ENCODE data around the gene TICAM1. TPM values are rescaled to one million over a fixed set of nuclear protein-coding genes. Genes with fewer than 3 reads are reported as not detected.

The TICAM1 gene
- 2.7 and 3.3 TPM in 2 replicates for total RNA-seq

- peaks cover 10% of the 10 kb centered on the region for H3K4me1 ChIP-seq (ENCODE audit: insufficient read depth, low read length)
- H3K36me3 ChIP-seq (ENCODE audit: insufficient read depth, low read length), result no peaks in the 10 kb centered on the region
- H3K27me3 ChIP-seq (ENCODE audit: insufficient read depth, low read length), result no peaks in the 10 kb centered on the region
- H2AFZ ChIP-seq (ENCODE audit: low read length), result peak within 1 kb of the TSS; percentile 90
- H3K9me3 ChIP-seq (ENCODE audit: low read depth, low read length), result no peaks in the 10 kb centered on the region
- peak within 1 kb of the TSS; percentile 92 for H3K4me2 ChIP-seq (ENCODE audit: insufficient read depth, low read length)
- peak; percentile 92 for DNase-seq (ENCODE audit: insufficient read length, low spot score, missing footprints)
- TF ChIP-seq CTCF (IDR thresholded peaks at IDR 0.05; ENCODE audit: extremely low read depth, low read depth, low read length), result no peak
- peak within 1 kb of the TSS; percentile 96 for H3K4me3 ChIP-seq (ENCODE audit: insufficient read depth, low read length)
- peaks cover 5% of the 10 kb centered on the region for H4K20me1 ChIP-seq (ENCODE audit: insufficient read depth, low read length)
- peaks cover 38% of the 10 kb centered on the region for H3K79me2 ChIP-seq (ENCODE audit: insufficient read depth, low read length)
- peak within 1 kb of the TSS; percentile 82 for H3K27ac ChIP-seq (ENCODE audit: low read depth, low read length)
Measured at GRCh38 chr19:4831304-4831978, at the start of gene TICAM1. TSS of gene TICAM1 (minus strand) at chr19:4831712. CDS start at chr19:4818377, 13,335 bp downstream.

GRCh38 chr19:4879041-4879440, 47.5 kb upstream of the TICAM1 start:
- DNase-seq (ENCODE audit: insufficient read length, low spot score, missing footprints), result no peak
- Histone ChIP-seq H3K9me3 (ENCODE audit: low read depth, low read length) (no peaks in the 10 kb centered on the region), H3K27me3 (ENCODE audit: insufficient read depth, low read length) (no peaks in the 10 kb centered on the region), H3K4me3 (ENCODE audit: insufficient read depth, low read length) (no peak overlapping the region), H4K20me1 (ENCODE audit: insufficient read depth, low read length) (no peaks in the 10 kb centered on the region), H3K4me2 (ENCODE audit: insufficient read depth, low read length) (no peak overlapping the region), H3K36me3 (ENCODE audit: insufficient read depth, low read length) (no peaks in the 10 kb centered on the region), H3K79me2 (ENCODE audit: insufficient read depth, low read length) (no peaks in the 10 kb centered on the region), H3K27ac (ENCODE audit: low read depth, low read length) (no peak overlapping the region), H3K4me1 (ENCODE audit: insufficient read depth, low read length) (peaks cover 5% of the 10 kb centered on the region), H2AFZ (ENCODE audit: low read length) (no peak overlapping the region)
- no peak for TF ChIP-seq CTCF (IDR thresholded peaks at IDR 0.05; ENCODE audit: extremely low read depth, low read depth, low read length)

- Histone ChIP-seq H3K4me3 (ENCODE audit: insufficient read depth, low read length) (peak overlapping the region; percentile 10), H3K27ac (ENCODE audit: low read depth, low read length) (no peak overlapping the region), H3K27me3 (ENCODE audit: insufficient read depth, low read length) (no peaks in the 10 kb centered on the region), H3K4me1 (ENCODE audit: insufficient read depth, low read length) (peaks cover 5% of the 10 kb centered on the region), H3K79me2 (ENCODE audit: insufficient read depth, low read length) (no peaks in the 10 kb centered on the region), H4K20me1 (ENCODE audit: insufficient read depth, low read length) (no peaks in the 10 kb centered on the region), H2AFZ (ENCODE audit: low read length) (peak overlapping the region; percentile 78), H3K9me3 (ENCODE audit: low read depth, low read length) (no peaks in the 10 kb centered on the region), H3K4me2 (ENCODE audit: insufficient read depth, low read length) (peak overlapping the region; percentile 18), H3K36me3 (ENCODE audit: insufficient read depth, low read length) (no peaks in the 10 kb centered on the region)
- no peak for DNase-seq (ENCODE audit: insufficient read length, low spot score, missing footprints)
- no peak for TF ChIP-seq CTCF (IDR thresholded peaks at IDR 0.05; ENCODE audit: extremely low read depth, low read depth, low read length)
Measured at GRCh38 chr19:4878491-4878968, 47.0 kb upstream of the TICAM1 start.

GRCh38 chr19:4877753-4878490, 46.4 kb upstream of the TICAM1 start:
- TF ChIP-seq CTCF (IDR thresholded peaks at IDR 0.05; ENCODE audit: extremely low read depth, low read depth, low read length), result no peak
- H3K4me3 ChIP-seq (ENCODE audit: insufficient read depth, low read length), result peak overlapping the region; percentile 10
- H2AFZ ChIP-seq (ENCODE audit: low read length), result peak overlapping the region; percentile 78
- no peaks in the 10 kb centered on the region for H3K9me3 ChIP-seq (ENCODE audit: low read depth, low read length)
- peak; percentile 90 for DNase-seq (ENCODE audit: insufficient read length, low spot score, missing footprints)
- H3K27ac ChIP-seq (ENCODE audit: low read depth, low read length), result no peak overlapping the region
- H3K4me1 ChIP-seq (ENCODE audit: insufficient read depth, low read length), result peaks cover 5% of the 10 kb centered on the region
- H3K36me3 ChIP-seq (ENCODE audit: insufficient read depth, low read length), result no peaks in the 10 kb centered on the region
- peak overlapping the region; percentile 18 for H3K4me2 ChIP-seq (ENCODE audit: insufficient read depth, low read length)
- H3K27me3 ChIP-seq (ENCODE audit: insufficient read depth, low read length), result no peaks in the 10 kb centered on the region
- H3K79me2 ChIP-seq (ENCODE audit: insufficient read depth, low read length), result no peaks in the 10 kb centered on the region
- no peaks in the 10 kb centered on the region for H4K20me1 ChIP-seq (ENCODE audit: insufficient read depth, low read length)

Measured in osteoblast (primary cell).